HEK293 (cell line): ENCODE data around the gene STIM1.

ENCODE experiments used
- CTCF ChIA-PET: fragments of 350-600 bp; formaldehyde crosslinking; extraction: SDS; loops from one replicate; lab custom pipeline; 2021; ENCODE audit warnings: antibody characterized with exemption; lab: Yijun Ruan, JAX
- POLR2A ChIA-PET: fragments of 300-600 bp; formaldehyde crosslinking; extraction: SDS; loops from one replicate; lab custom pipeline; 2020; ENCODE audit warnings: antibody characterized with exemption, inconsistent platforms; lab: Yijun Ruan, JAX
- H3K27ac ChIP-seq: fragments of 200-500 bp; sonication (Bioruptor generic); 2 replicates; pipeline ENCODE4 v1.5.1; 2014; ENCODE audit warnings: low read depth, low read length, control low read depth, inconsistent platforms; ENCODE audit errors: extremely low read depth
- H3K36me3 ChIP-seq, 2 experiments: fragments of 200-500 bp in 1 of 2; sonication (Bioruptor generic) in 1 of 2; 1 replicate in 1 of 2; 2 replicates in 1 of 2; pipeline ENCODE4 v1.5.1; 2014 to 2017; ENCODE audit warnings: inconsistent platforms in 2 of 2, low read length in 2 of 2; ENCODE audit not compliant: control insufficient read depth in 2 of 2, insufficient read depth in 1 of 2
- H3K4me1 ChIP-seq: fragments of 200-500 bp; sonication (Bioruptor generic); 2 replicates; pipeline ENCODE4 v1.5.1; 2014; ENCODE audit warnings: mild to moderate bottlenecking, low read length, inconsistent platforms; ENCODE audit not compliant: control insufficient read depth, insufficient read depth
- H3K4me3 ChIP-seq: 2 replicates; pipeline ENCODE4 v1.5.1; 2011; ENCODE audit warnings: low read depth, mild to moderate bottlenecking, control low read depth, low read length, moderate library complexity
- H3K9me3 ChIP-seq: fragments of 200-500 bp; sonication (Bioruptor generic); 2 replicates; pipeline ENCODE4 v1.5.1; 2014; ENCODE audit warnings: low read depth, low read length, inconsistent platforms; ENCODE audit not compliant: control insufficient read depth, insufficient read depth
- ATF2 ChIP-seq: fragments of 450-650 bp; formaldehyde crosslinking; IDR thresholded peaks from 2 replicates; pipeline ENCODE4 v1.5.1; 2016; ENCODE audit warnings: missing biosample characterization, missing genetic modification characterization, low read depth
- ELK4 ChIP-seq: IDR thresholded peaks from 2 replicates; pipeline ENCODE4 v1.6.1; 2011; ENCODE audit warnings: mild to moderate bottlenecking, low read depth, low read length, borderline replicate concordance
- KLF8 ChIP-seq: fragments of 450-650 bp; formaldehyde crosslinking; IDR thresholded peaks from 2 replicates; pipeline ENCODE4 v1.5.1; 2016; ENCODE audit warnings: missing biosample characterization, missing genetic modification characterization
- KLF9 ChIP-seq: fragments of 450-650 bp; formaldehyde crosslinking; IDR thresholded peaks from 2 replicates; pipeline ENCODE4 v1.5.1; 2016; ENCODE audit warnings: missing biosample characterization, missing genetic modification characterization, low read depth
- OSR2 ChIP-seq: fragments of 450-650 bp; formaldehyde crosslinking; IDR thresholded peaks from 2 replicates; pipeline ENCODE4 v1.5.1; 2016; ENCODE audit warnings: missing biosample characterization, missing genetic modification characterization
- REPIN1 ChIP-seq: fragments of 450-650 bp; formaldehyde crosslinking; IDR thresholded peaks from 2 replicates; pipeline ENCODE4 v1.5.1; 2017; ENCODE audit warnings: missing biosample characterization, missing genetic modification characterization, low read depth
- REST ChIP-seq: fragments of 450-650 bp; formaldehyde crosslinking; IDR thresholded peaks from 2 replicates; pipeline ENCODE4 v1.5.1; 2016; ENCODE audit warnings: missing biosample characterization, missing genetic modification characterization
- SALL2 ChIP-seq: fragments of 450-650 bp; formaldehyde crosslinking; IDR thresholded peaks from 2 replicates; pipeline ENCODE4 v1.5.0; 2017; ENCODE audit warnings: missing biosample characterization, mild to moderate bottlenecking, missing genetic modification characterization, borderline replicate concordance
- TSHZ1 ChIP-seq: fragments of 450-650 bp; formaldehyde crosslinking; IDR thresholded peaks from 2 replicates; pipeline ENCODE4 v1.5.1; 2016; ENCODE audit warnings: missing biosample characterization, missing genetic modification characterization, borderline replicate concordance
- ZFP69B ChIP-seq: fragments of 450-650 bp; formaldehyde crosslinking; IDR thresholded peaks from 2 replicates; pipeline ENCODE4 v1.5.1; 2016; ENCODE audit warnings: missing biosample characterization, missing genetic modification characterization
- ZIC2 ChIP-seq: fragments of 450-650 bp; formaldehyde crosslinking; IDR thresholded peaks from 2 replicates; pipeline ENCODE4 v1.5.1; 2016; ENCODE audit warnings: missing biosample characterization, missing genetic modification characterization
- ZNF140 ChIP-seq: fragments of 450-650 bp; formaldehyde crosslinking; IDR thresholded peaks from 2 replicates; pipeline ENCODE4 v1.5.1; 2016; ENCODE audit warnings: missing biosample characterization, missing genetic modification characterization
- ZNF221 ChIP-seq: fragments of 450-650 bp; formaldehyde crosslinking; IDR thresholded peaks from 2 replicates; pipeline ENCODE4 v1.5.1; 2017; ENCODE audit warnings: missing biosample characterization, missing genetic modification characterization, borderline replicate concordance
- ZNF280D ChIP-seq: fragments of 450-650 bp; formaldehyde crosslinking; IDR thresholded peaks from 2 replicates; pipeline ENCODE4 v1.5.1; 2016; ENCODE audit warnings: missing biosample characterization, missing genetic modification characterization
- ZNF335 ChIP-seq: fragments of 450-650 bp; formaldehyde crosslinking; conservative IDR thresholded peaks from 2 replicates; pipeline ENCODE4 v1.5.1; 2016; ENCODE audit warnings: missing biosample characterization, missing genetic modification characterization
- ZNF555 ChIP-seq: fragments of 450-650 bp; formaldehyde crosslinking; conservative IDR thresholded peaks from 2 replicates; pipeline ENCODE4 v1.5.1; 2017; ENCODE audit warnings: missing biosample characterization, mild to moderate bottlenecking, missing genetic modification characterization, inconsistent platforms
- ZNF571 ChIP-seq: fragments of 450-650 bp; formaldehyde crosslinking; IDR thresholded peaks from 2 replicates; pipeline ENCODE4 v1.5.0; 2017; ENCODE audit warnings: missing biosample characterization, missing genetic modification characterization
- ZNF600 ChIP-seq: fragments of 450-650 bp; formaldehyde crosslinking; IDR thresholded peaks from 2 replicates; pipeline ENCODE4 v1.5.1; 2016; ENCODE audit warnings: missing biosample characterization, missing genetic modification characterization
- ZNF621 ChIP-seq: fragments of 450-650 bp; formaldehyde crosslinking; IDR thresholded peaks from 2 replicates; pipeline ENCODE4 v1.5.1; 2017; ENCODE audit warnings: missing biosample characterization, missing genetic modification characterization
- ZNF624 ChIP-seq: fragments of 450-650 bp; formaldehyde crosslinking; IDR thresholded peaks from 2 replicates; pipeline ENCODE4 v1.5.1; 2017; ENCODE audit warnings: missing biosample characterization, missing genetic modification characterization
- ZNF692 ChIP-seq: fragments of 450-650 bp; formaldehyde crosslinking; IDR thresholded peaks from 2 replicates; pipeline ENCODE4 v1.5.1; 2016; ENCODE audit warnings: missing biosample characterization, missing genetic modification characterization
- ZNF843 ChIP-seq: fragments of 450-650 bp; formaldehyde crosslinking; IDR thresholded peaks from 2 replicates; pipeline ENCODE4 v1.5.1; 2016; ENCODE audit warnings: missing biosample characterization, missing genetic modification characterization

STIM1 gene

GRCh38 chr11:3859373-3859881 lies 4.0 kb downstream of the STIM1 start:
- H3K9me3 ChIP-seq = no peaks in the 10 kb centered on the region
- H3K4me3 ChIP-seq = no peak overlapping the region
- no peak overlapping the region for H3K27ac ChIP-seq
- POLR2A ChIA-PET = interaction anchor here (0.6 to 0.8 kb wide), 2 partner anchors 14 to 238 kb away, joined by 4 to 7 read pairs; no protein-coding TSS in a partner anchor
- CTCF ChIA-PET = interaction anchor here (0.5 to 5.0 kb wide), 4 partner anchors 10 to 214 kb away, joined by 3 to 21 read pairs (median 11); no protein-coding TSS in a partner anchor
- no peaks in the 10 kb centered on the region for H3K4me1 ChIP-seq
- H3K36me3 ChIP-seq = no peaks in the 10 kb centered on the region
- TF ChIP-seq REPIN1 = no peak
- no peak for TF ChIP-seq ZNF140 (tag by site-specific recombination)
- no peak for TF ChIP-seq ZNF843 (tag by site-specific recombination)
- TF ChIP-seq SALL2 = no peak
- TF ChIP-seq ZNF335 (tag by site-specific recombination) = no peak
- no peak for TF ChIP-seq KLF9 (tag by site-specific recombination)
- no peak for TF ChIP-seq ZNF624 (tag by site-specific recombination)
- TF ChIP-seq REST (tag by site-specific recombination) = no peak
- TF ChIP-seq ELK4 = no peak
- TF ChIP-seq OSR2 (tag by site-specific recombination) = peak; percentile 79
- TF ChIP-seq ZNF280D = no peak
- TF ChIP-seq ZIC2 (tag by site-specific recombination) = no peak
- TF ChIP-seq ATF2 (tag by site-specific recombination) = no peak
- no peak for TF ChIP-seq ZFP69B
- no peak for TF ChIP-seq KLF8 (tag by site-specific recombination)
- TF ChIP-seq ZNF600 (tag by site-specific recombination) = 0 out of 2 replicates have a peak, but pooled peaks have one; percentile 40
- TF ChIP-seq ZNF555 = no peak
- no peak for TF ChIP-seq ZNF692 (tag by site-specific recombination)
- TF ChIP-seq ZNF571 (tag by site-specific recombination) = no peak
- no peak for TF ChIP-seq ZNF221 (tag by site-specific recombination)
- TF ChIP-seq TSHZ1 (tag by site-specific recombination) = no peak
- no peak for TF ChIP-seq ZNF621 (tag by site-specific recombination)
